ENCODE measurements around the gene XYLT1.

The XYLT1 gene

GRCh38 chr16:17448640-17449638, 21.8 kb downstream of the XYLT1 start:
- Histone ChIP-seq H3K9me3 (ENCODE audit: severe bottlenecking) (no peaks in the 10 kb centered on the region), H3K27me3 (ENCODE audit: insufficient read depth, poor library complexity, severe bottlenecking) (no peaks in the 10 kb centered on the region), H3K36me3 (ENCODE audit: low read depth) (0 out of 2 replicates have a peak, but pooled peaks cover 5% of the 10 kb centered on the region), H3K4me3 (ENCODE audit: severe bottlenecking) (no peak overlapping the region), H3K27ac (ENCODE audit: poor library complexity, severe bottlenecking) (no peak overlapping the region), H3K4me1 (ENCODE audit: insufficient read depth, poor library complexity, severe bottlenecking) (no peaks in the 10 kb centered on the region)
- no peak for TF ChIP-seq CTCF (IDR thresholded peaks at IDR 0.05; ENCODE audit: poor library complexity, severe bottlenecking)
- DNase-seq (ENCODE audit: low spot score) (no peak), ATAC-seq (ENCODE audit: low read depth) (no peak)

GRCh38 chr16:17447101-17447569, 23.6 kb downstream of the XYLT1 start:
- ATAC-seq (ENCODE audit: low read depth): no peak
- no peak for TF ChIP-seq CTCF (IDR thresholded peaks at IDR 0.05; ENCODE audit: poor library complexity, severe bottlenecking)
- Histone ChIP-seq H3K27me3 (ENCODE audit: insufficient read depth, poor library complexity, severe bottlenecking) (no peaks in the 10 kb centered on the region), H3K9me3 (ENCODE audit: severe bottlenecking) (no peaks in the 10 kb centered on the region), H3K27ac (ENCODE audit: poor library complexity, severe bottlenecking) (no peak overlapping the region), H3K4me3 (ENCODE audit: severe bottlenecking) (no peak overlapping the region), H3K36me3 (ENCODE audit: low read depth) (no peaks in the 10 kb centered on the region), H3K4me1 (ENCODE audit: insufficient read depth, poor library complexity, severe bottlenecking) (no peaks in the 10 kb centered on the region)
- DNase-seq (ENCODE audit: low spot score): no peak

DNA sequence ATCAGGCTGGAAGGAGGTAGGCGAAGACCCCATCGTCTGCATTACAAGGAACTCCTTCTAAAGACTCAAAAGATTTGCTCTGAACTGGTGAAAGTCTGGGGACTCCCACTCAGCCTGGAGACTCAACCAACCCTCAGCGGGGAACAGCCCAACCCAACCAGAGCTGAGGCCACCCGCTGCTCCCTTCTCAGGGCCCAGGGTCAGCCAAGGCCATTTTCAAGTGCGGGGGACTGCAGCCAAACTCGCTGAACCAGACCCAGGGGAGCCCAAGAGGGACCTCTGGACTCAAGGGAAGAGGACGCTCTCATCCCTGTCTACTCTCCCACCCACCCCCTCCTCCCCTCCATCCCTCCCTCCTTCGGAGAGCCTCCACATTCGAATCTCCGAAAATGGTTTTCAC, 24.1 kb downstream of the XYLT1 start:
- ATAC-seq (ENCODE audit: low read depth): no peak
- H3K9me3 ChIP-seq (ENCODE audit: severe bottlenecking): no peaks in the 10 kb centered on the region
- no peaks in the 10 kb centered on the region for H3K4me1 ChIP-seq (ENCODE audit: insufficient read depth, poor library complexity, severe bottlenecking)
- no peak overlapping the region for H3K4me3 ChIP-seq (ENCODE audit: severe bottlenecking)
- H3K27ac ChIP-seq (ENCODE audit: poor library complexity, severe bottlenecking): no peak overlapping the region
- TF ChIP-seq CTCF (IDR thresholded peaks at IDR 0.05; ENCODE audit: poor library complexity, severe bottlenecking): no peak
- no peaks in the 10 kb centered on the region for H3K36me3 ChIP-seq (ENCODE audit: low read depth)
- no peaks in the 10 kb centered on the region for H3K27me3 ChIP-seq (ENCODE audit: insufficient read depth, poor library complexity, severe bottlenecking)
- DNase-seq (ENCODE audit: low spot score): no peak

- ATAC-seq (ENCODE audit: low read depth): no peak
- no peaks in the 10 kb centered on the region for H3K27me3 ChIP-seq (ENCODE audit: insufficient read depth, poor library complexity, severe bottlenecking)
- DNase-seq (ENCODE audit: low spot score): no peak
- no peaks in the 10 kb centered on the region for H3K36me3 ChIP-seq (ENCODE audit: low read depth)
- H3K27ac ChIP-seq (ENCODE audit: poor library complexity, severe bottlenecking): no peak overlapping the region
- no peaks in the 10 kb centered on the region for H3K9me3 ChIP-seq (ENCODE audit: severe bottlenecking)
- no peaks in the 10 kb centered on the region for H3K4me1 ChIP-seq (ENCODE audit: insufficient read depth, poor library complexity, severe bottlenecking)
- H3K4me3 ChIP-seq (ENCODE audit: severe bottlenecking): no peak overlapping the region
- TF ChIP-seq CTCF (IDR thresholded peaks at IDR 0.05; ENCODE audit: poor library complexity, severe bottlenecking): no peak
Measured at GRCh38 chr16:17445421-17445820, 25.3 kb downstream of the XYLT1 start.

- ATAC-seq (ENCODE audit: low read depth): no peak
- Histone ChIP-seq H3K27ac (ENCODE audit: poor library complexity, severe bottlenecking) (no peak overlapping the region), H3K36me3 (ENCODE audit: low read depth) (no peaks in the 10 kb centered on the region), H3K9me3 (ENCODE audit: severe bottlenecking) (no peaks in the 10 kb centered on the region), H3K27me3 (ENCODE audit: insufficient read depth, poor library complexity, severe bottlenecking) (no peaks in the 10 kb centered on the region), H3K4me3 (ENCODE audit: severe bottlenecking) (no peak overlapping the region), H3K4me1 (ENCODE audit: insufficient read depth, poor library complexity, severe bottlenecking) (no peaks in the 10 kb centered on the region)
- no peak for DNase-seq (ENCODE audit: low spot score)
- no peak for TF ChIP-seq CTCF (IDR thresholded peaks at IDR 0.05; ENCODE audit: poor library complexity, severe bottlenecking)
Measured at GRCh38 chr16:17444658-17445057, 26.1 kb downstream of the XYLT1 start.
